ENCODE measurements around the gene HECW1. TPM values are rescaled to one million over a fixed set of nuclear protein-coding genes. Genes with fewer than 3 reads are reported as not detected.

HECW1 gene
- total and polyA plus RNA-seq, 8 donors, result 0.04 to 0.69 (median 0.12) TPM; not detected in 5

- 68 to 79% methylated on average over 3 of the region's 3 CpGs for WGBS, 2 donors
- TF ChIP-seq CTCF (IDR thresholded peaks at IDR 0.05), result no peak
- Histone ChIP-seq H3K27ac (no peak overlapping the region), H3K9me3 (no peaks in the 10 kb centered on the region), H3K36me3 (no peaks in the 10 kb centered on the region), H3K4me1 (no peaks in the 10 kb centered on the region), H3K4me3 (no peak overlapping the region), H3K27me3 (no peaks in the 10 kb centered on the region)
- no peak for DNase-seq
- intact Hi-C loops (cut with DNase I), result no loop called here
- no peak for ATAC-seq
- FAIRE-seq, result no peak
Measured at GRCh38 chr7:43431020-43431595, 318.7 kb downstream of the HECW1 start.

GRCh38 chr7:43433639-43434038 lies 321.2 kb downstream of the HECW1 start:
- DNase-seq (no peak), FAIRE-seq (no peak), ATAC-seq (no peak)
- TF ChIP-seq CTCF (IDR thresholded peaks at IDR 0.05), result no peak
- H3K9me3 ChIP-seq, result no peaks in the 10 kb centered on the region
- no peaks in the 10 kb centered on the region for H3K27me3 ChIP-seq
- no peak overlapping the region for H3K27ac ChIP-seq
- H3K4me3 ChIP-seq, result no peak overlapping the region
- no peaks in the 10 kb centered on the region for H3K36me3 ChIP-seq
- 71 to 75% methylated on average over 1 of the region's 1 CpG for WGBS, 2 donors
- intact Hi-C loops (cut with DNase I), result no loop called here
- no peaks in the 10 kb centered on the region for H3K4me1 ChIP-seq

- Histone ChIP-seq H3K9me3 (no peaks in the 10 kb centered on the region), H3K27ac (no peak overlapping the region), H3K4me1 (no peaks in the 10 kb centered on the region), H3K4me3 (no peak overlapping the region), H3K27me3 (no peaks in the 10 kb centered on the region), H3K36me3 (no peaks in the 10 kb centered on the region)
- ATAC-seq (no peak), FAIRE-seq (no peak), DNase-seq (no peak)
- TF ChIP-seq CTCF (IDR thresholded peaks at IDR 0.05), result no peak
- intact Hi-C loops (cut with DNase I), result no loop called here
- 68 to 75% methylated on average over 5 of the region's 5 CpGs for WGBS, 2 donors
Measured at GRCh38 chr7:43437001-43437400, 324.6 kb downstream of the HECW1 start.

- intact Hi-C loops (cut with DNase I), result no loop called here
- FAIRE-seq (no peak), ATAC-seq (peak in 3 of 4 donors; percentile 42 to 64 (median 52)), DNase-seq (no peak)
- no peaks in the 10 kb centered on the region for H3K36me3 ChIP-seq
- no peaks in the 10 kb centered on the region for H3K9me3 ChIP-seq
- TF ChIP-seq CTCF (IDR thresholded peaks at IDR 0.05), result no peak
- H3K4me1 ChIP-seq, result no peaks in the 10 kb centered on the region
- 15 to 18% methylated on average over 8 of the region's 8 CpGs for WGBS, 2 donors
- no peak overlapping the region for H3K27ac ChIP-seq
- no peaks in the 10 kb centered on the region for H3K27me3 ChIP-seq
- no peak overlapping the region for H3K4me3 ChIP-seq
Measured at GRCh38 chr7:43438897-43439479, 326.5 kb downstream of the HECW1 start.

All from pancreas (tissue), 10 donors.